Neural progenitor cell (in vitro differentiated cells): Measurements from ENCODE around the gene PACSIN2. TPM values are rescaled to one million over a fixed set of nuclear protein-coding genes. Genes with fewer than 3 reads are reported as not detected.

Experiments
- DNase-seq: peaks from one replicate; pipeline ENCODE4 v3.0.0-alpha.2; 2016; ENCODE audit warnings: low spot score
- H2AFZ ChIP-seq: fragments of 200-600 bp; sonication (generic); replicated peaks from 2 replicates; pipeline ENCODE4 v1.6.1; 2016; ENCODE audit warnings: antibody characterized with exemption
- H3F3A ChIP-seq: fragments of 200-600 bp; sonication (generic); 2 replicates; pipeline ENCODE4 v1.6.1; 2016; ENCODE audit warnings: antibody characterized with exemption, low read depth
- H3K27ac ChIP-seq: fragments of 200-600 bp; sonication (generic); 2 replicates; pipeline ENCODE4 v1.5.1; 2016; ENCODE audit warnings: mild to moderate bottlenecking
- H3K27me3 ChIP-seq: fragments of 200-600 bp; sonication (generic); 2 replicates; pipeline ENCODE4 v1.6.1; 2016; ENCODE audit warnings: mild to moderate bottlenecking, moderate library complexity
- H3K36me3 ChIP-seq: fragments of 200-600 bp; sonication (generic); 2 replicates; pipeline ENCODE4 v1.5.1; 2016
- H3K4me1 ChIP-seq: fragments of 200-600 bp; sonication (generic); 2 replicates; pipeline ENCODE4 v1.6.1; 2016; ENCODE audit warnings: mixed run types
- H3K4me2 ChIP-seq: fragments of 200-600 bp; sonication (generic); 2 replicates; pipeline ENCODE4 v1.6.1; 2016
- H3K4me3 ChIP-seq: fragments of 200-600 bp; sonication (generic); 2 replicates; pipeline ENCODE4 v1.5.1; 2016
- H3K79me2 ChIP-seq: fragments of 200-600 bp; sonication (generic); 2 replicates; pipeline ENCODE4 v1.6.1; 2016; ENCODE audit warnings: low read depth
- H3K9ac ChIP-seq: fragments of 200-600 bp; sonication (generic); 2 replicates; pipeline ENCODE4 v1.6.1; 2016
- H3K9me3 ChIP-seq: fragments of 200-600 bp; sonication (generic); 2 replicates; pipeline ENCODE4 v1.5.1; 2016; ENCODE audit warnings: low read depth
- H4K20me1 ChIP-seq: fragments of 200-600 bp; sonication (generic); 2 replicates; pipeline ENCODE4 v1.6.1; 2016; ENCODE audit warnings: low read depth
- H3K27ac Mint-ChIP-seq: 3 replicates; pipeline ENCODE4 v1.8.0; 2021; ENCODE audit warnings: mixed read lengths
- H3K27me3 Mint-ChIP-seq: 2 replicates; pipeline ENCODE4 v1.8.0; 2022; ENCODE audit warnings: low read depth, mild to moderate bottlenecking, inconsistent platforms, moderate library complexity, mixed read lengths; ENCODE audit not compliant: insufficient read depth
- H3K36me3 Mint-ChIP-seq: 3 replicates; pipeline ENCODE4 v1.8.0; 2021; ENCODE audit warnings: mixed read lengths
- H3K4me1 Mint-ChIP-seq: 3 replicates; pipeline ENCODE4 v1.8.0; 2021; ENCODE audit warnings: mixed read lengths
- H3K4me3 Mint-ChIP-seq: 3 replicates; pipeline ENCODE4 v1.8.0; 2021; ENCODE audit warnings: mild to moderate bottlenecking, moderate library complexity, mixed read lengths
- H3K9me3 Mint-ChIP-seq: 3 replicates; pipeline ENCODE4 v1.8.0; 2020; ENCODE audit warnings: mixed read lengths
- CTCF ChIP-seq: fragments of 200-600 bp; sonication (generic); IDR thresholded peaks from 2 replicates; pipeline ENCODE4 v1.5.1; 2017; ENCODE audit warnings: antibody characterized with exemption, mild to moderate bottlenecking
- EZH2 ChIP-seq: fragments of 200-600 bp; sonication (generic); IDR thresholded peaks from 2 replicates; pipeline ENCODE4 v1.6.1; 2017; ENCODE audit warnings: antibody characterized with exemption, mild to moderate bottlenecking, moderate library complexity
- EZH2phosphoT487 ChIP-seq: fragments of 200-600 bp; sonication (generic); IDR thresholded peaks from 2 replicates; pipeline ENCODE4 v1.6.1; 2017; ENCODE audit warnings: antibody characterized with exemption
- total RNA-seq: library from RNA; depleted of rRNA; stranded (reverse); fragments of >200 nt; gene quantifications from 2 replicates; pipeline ENCODE4 v1.2.3, GENCODE V29; 2015; ENCODE audit warnings: low replicate concordance

PACSIN2 gene
- total RNA-seq, 1 donor from 2014 or later = 38.1 TPM

- TF ChIP-seq CTCF (no peak), EZH2phosphoT487 (no peak), EZH2 (no peak)
- no peaks in the 10 kb centered on the region for H3K9me3 ChIP-seq
- Mint-ChIP-seq H3K4me1 (peaks cover 46% of the 10 kb centered on the region), H3K4me3 (no peak overlapping the region), H3K36me3 (peaks cover 3% of the 10 kb centered on the region), H3K9me3 (no peaks in the 10 kb centered on the region), H3K27ac (peak overlapping the region; percentile 65), H3K27me3 (peaks cover 4% of the 10 kb centered on the region)
- H3K36me3 ChIP-seq = no peaks in the 10 kb centered on the region
- no peaks in the 10 kb centered on the region for H3K27me3 ChIP-seq
- H3K4me2 ChIP-seq = no peak overlapping the region
- no peak overlapping the region for H3K4me3 ChIP-seq
- H4K20me1 ChIP-seq = peaks cover 53% of the 10 kb centered on the region
- H3K27ac ChIP-seq = no peak overlapping the region
- no peak overlapping the region for H2AFZ ChIP-seq
- H3K79me2 ChIP-seq = peaks cover 63% of the 10 kb centered on the region
- H3F3A ChIP-seq = no peaks in the 10 kb centered on the region
- no peak overlapping the region for H3K9ac ChIP-seq
- H3K4me1 ChIP-seq = no peaks in the 10 kb centered on the region
- no peak for DNase-seq
Measured at GRCh38 chr22:42924436-42924835, 90.5 kb downstream of the PACSIN2 start.

- Histone ChIP-seq H3K36me3 (no peaks in the 10 kb centered on the region), H3K4me2 (no peak overlapping the region), H3K4me1 (no peaks in the 10 kb centered on the region), H2AFZ (no peak overlapping the region), H3F3A (no peaks in the 10 kb centered on the region), H4K20me1 (peaks cover 51% of the 10 kb centered on the region), H3K27me3 (no peaks in the 10 kb centered on the region), H3K9me3 (no peaks in the 10 kb centered on the region), H3K9ac (no peak overlapping the region), H3K27ac (no peak overlapping the region), H3K79me2 (peaks cover 61% of the 10 kb centered on the region), H3K4me3 (no peak overlapping the region)
- H3K4me1 Mint-ChIP-seq = peaks cover 40% of the 10 kb centered on the region
- TF ChIP-seq EZH2phosphoT487 = no peak
- no peak for TF ChIP-seq EZH2
- no peak for TF ChIP-seq CTCF
- H3K4me3 Mint-ChIP-seq = no peak overlapping the region
- H3K27me3 Mint-ChIP-seq = peaks cover 4% of the 10 kb centered on the region
- H3K9me3 Mint-ChIP-seq = no peaks in the 10 kb centered on the region
- no peak for DNase-seq
- H3K27ac Mint-ChIP-seq = peak overlapping the region; percentile 22
- peaks cover 3% of the 10 kb centered on the region for H3K36me3 Mint-ChIP-seq
Measured at GRCh38 chr22:42922374-42923191, 92.4 kb downstream of the PACSIN2 start.

GRCh38 chr22:42920101-42920820, 94.7 kb downstream of the PACSIN2 start:
- Histone ChIP-seq H3K4me1 (peaks cover 11% of the 10 kb centered on the region), H3K9ac (no peak overlapping the region), H3K4me2 (no peak overlapping the region), H4K20me1 (peaks cover 54% of the 10 kb centered on the region), H3K79me2 (peaks cover 60% of the 10 kb centered on the region), H2AFZ (no peak overlapping the region), H3K36me3 (no peaks in the 10 kb centered on the region), H3K9me3 (no peaks in the 10 kb centered on the region), H3K4me3 (no peak overlapping the region), H3F3A (no peaks in the 10 kb centered on the region), H3K27me3 (no peaks in the 10 kb centered on the region), H3K27ac (no peak overlapping the region)
- no peak for DNase-seq
- H3K36me3 Mint-ChIP-seq = peaks cover 3% of the 10 kb centered on the region
- H3K27me3 Mint-ChIP-seq = peaks cover 7% of the 10 kb centered on the region
- TF ChIP-seq CTCF = no peak
- TF ChIP-seq EZH2 = no peak
- TF ChIP-seq EZH2phosphoT487 = no peak
- H3K27ac Mint-ChIP-seq = no peak overlapping the region
- no peaks in the 10 kb centered on the region for H3K9me3 Mint-ChIP-seq
- H3K4me1 Mint-ChIP-seq = peaks cover 35% of the 10 kb centered on the region
- no peak overlapping the region for H3K4me3 Mint-ChIP-seq
